GM21576 (cell line): ENCODE results near the gene CFLAR.
"Not testable (repeated sequence)": the region's sequence is repeated elsewhere in the genome, so short reads cannot be mapped to it uniquely, and the experiment has no call there.

Source experiments
- ATAC-seq: cut with Tn5 transposase; IDR thresholded peaks from one replicate; pipeline ENCODE4 v1.9.1; 2021; ENCODE audit warnings: mild to moderate bottlenecking, moderate library complexity; ENCODE audit not compliant: unreplicated experiment

Gene CFLAR

GRCh38 chr2:201144101-201145051, 28.4 kb downstream of the CFLAR start:
- no peak for ATAC-seq

DNA sequence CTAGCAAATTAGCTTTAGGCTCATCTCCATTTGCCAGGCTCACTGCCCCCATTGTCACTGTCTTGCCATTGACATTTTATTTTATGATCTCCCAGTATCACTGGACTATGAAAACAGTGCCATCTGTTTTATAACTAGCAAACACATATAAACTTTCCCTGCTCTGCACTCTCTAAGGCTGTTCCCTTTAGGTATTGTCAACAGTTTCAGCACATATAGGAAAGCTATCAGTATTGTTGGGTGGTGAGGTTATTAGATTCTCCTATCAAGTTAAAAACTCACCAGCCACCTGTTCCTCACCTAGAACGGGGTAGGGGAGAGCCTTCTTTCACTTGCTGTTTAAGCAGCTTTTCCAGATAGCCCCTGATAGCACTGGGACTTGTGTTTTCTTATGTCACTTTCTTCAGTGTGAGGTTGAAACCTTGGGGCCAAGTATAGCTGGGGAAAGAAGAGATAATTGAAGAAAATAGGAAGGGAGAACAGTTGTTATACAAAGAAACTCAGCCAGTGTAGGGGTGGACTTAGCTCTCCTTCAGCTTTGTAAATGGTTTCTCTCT, 32.5 kb downstream of the CFLAR start:
- no peak for ATAC-seq

DNA sequence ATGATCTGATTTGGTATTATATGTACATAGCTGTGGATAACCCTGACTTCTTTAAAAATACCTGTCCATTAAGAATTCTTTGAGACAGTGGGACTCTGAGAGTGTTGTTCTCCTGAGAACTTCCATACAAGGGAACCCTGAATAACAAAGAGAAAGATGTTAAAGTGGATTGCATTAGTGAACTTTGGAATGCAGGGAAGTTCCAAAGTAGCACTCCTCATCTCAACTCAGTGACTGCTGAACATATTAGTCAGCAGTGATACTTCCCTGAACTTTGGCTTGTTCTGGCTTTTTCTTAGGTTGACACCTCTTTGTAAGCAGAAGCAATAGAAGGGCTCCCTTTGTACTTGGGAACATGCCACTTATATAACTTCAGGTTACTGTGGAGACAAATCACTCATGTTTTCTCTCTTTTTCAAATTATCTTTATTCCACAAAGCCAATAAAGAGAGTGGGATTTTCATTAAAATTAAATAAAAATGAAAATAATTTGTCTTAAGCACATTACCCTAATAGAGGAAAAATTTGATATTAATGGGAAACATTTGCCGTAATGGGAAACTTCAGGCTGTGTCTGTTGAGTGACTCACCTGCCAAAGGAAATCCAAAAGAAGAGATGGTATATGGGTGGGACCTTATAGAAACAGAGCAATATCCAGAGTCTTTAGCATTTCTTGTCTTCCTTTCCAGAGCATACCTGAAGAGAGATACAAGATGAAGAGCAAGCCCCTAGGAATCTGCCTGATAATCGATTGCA, 33.3 kb downstream of the CFLAR start:
- no peak for ATAC-seq

DNA sequence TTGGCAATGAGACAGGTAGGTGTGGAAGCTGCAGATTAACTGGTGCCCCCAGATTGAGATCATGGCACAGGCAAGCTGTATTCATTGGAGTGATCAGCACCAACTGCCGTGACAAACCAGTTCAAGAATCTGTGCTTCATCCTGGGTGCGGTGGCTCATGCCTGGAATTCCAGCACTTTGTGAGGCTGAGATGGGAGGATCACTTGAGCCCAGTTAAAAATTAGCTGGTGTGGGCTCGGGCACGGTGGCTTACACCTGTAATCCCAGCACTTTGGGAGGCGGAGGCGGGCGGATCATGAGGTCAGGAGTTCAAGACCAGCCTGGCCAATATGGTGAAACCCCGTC, 33.8 kb downstream of the CFLAR start:
- ATAC-seq, result not testable (repeated sequence)

- ATAC-seq, result no peak
Measured at GRCh38 chr2:201150454-201151020, 34.6 kb downstream of the CFLAR start.

GRCh38 chr2:201151127-201151981, 35.4 kb downstream of the CFLAR start:
- ATAC-seq, result peak; percentile 87

GRCh38 chr2:201152517-201152916, 36.6 kb downstream of the CFLAR start:
- no peak for ATAC-seq

GRCh38 chr2:201152999-201153815, 37.2 kb downstream of the CFLAR start:
- ATAC-seq, result no peak

DNA sequence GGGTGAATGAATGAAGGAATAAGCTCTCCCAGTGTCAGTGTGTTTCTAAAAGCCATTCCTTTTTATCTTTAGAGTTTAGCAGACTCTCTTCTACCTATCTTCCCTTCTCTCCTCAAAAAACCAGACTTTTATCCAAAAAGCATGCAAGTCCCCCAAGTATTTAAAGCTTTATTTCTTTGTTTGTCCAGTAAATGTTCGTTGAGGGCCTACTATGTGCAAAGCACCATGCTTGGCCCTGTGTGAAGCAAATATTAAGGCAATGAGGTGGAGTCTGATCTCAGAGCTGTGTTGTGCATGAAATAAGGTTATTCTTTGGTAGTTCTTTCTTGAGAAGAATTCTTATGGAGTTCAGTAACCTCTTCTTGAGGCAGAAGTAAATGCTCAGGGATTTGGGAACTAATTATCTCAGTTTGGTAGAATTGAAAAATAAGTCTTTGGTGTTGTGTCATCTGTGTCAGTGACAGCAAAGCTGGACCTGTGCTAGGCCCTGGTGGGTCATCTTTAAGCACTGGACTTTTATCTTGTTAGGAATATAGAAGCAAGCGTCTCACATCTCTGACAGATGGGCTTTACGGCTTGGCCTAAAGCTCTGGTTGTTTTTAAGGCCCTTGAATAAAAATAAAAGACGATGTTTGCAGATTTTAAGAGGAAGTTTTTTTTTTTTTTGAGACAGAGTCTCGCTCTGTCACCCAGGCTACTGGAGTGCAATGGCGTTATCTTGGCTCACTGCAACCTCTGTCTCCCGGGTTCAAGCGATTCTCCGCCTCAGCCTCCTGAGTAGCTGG, 38.8 kb downstream of the CFLAR start:
- no peak for ATAC-seq

DNA sequence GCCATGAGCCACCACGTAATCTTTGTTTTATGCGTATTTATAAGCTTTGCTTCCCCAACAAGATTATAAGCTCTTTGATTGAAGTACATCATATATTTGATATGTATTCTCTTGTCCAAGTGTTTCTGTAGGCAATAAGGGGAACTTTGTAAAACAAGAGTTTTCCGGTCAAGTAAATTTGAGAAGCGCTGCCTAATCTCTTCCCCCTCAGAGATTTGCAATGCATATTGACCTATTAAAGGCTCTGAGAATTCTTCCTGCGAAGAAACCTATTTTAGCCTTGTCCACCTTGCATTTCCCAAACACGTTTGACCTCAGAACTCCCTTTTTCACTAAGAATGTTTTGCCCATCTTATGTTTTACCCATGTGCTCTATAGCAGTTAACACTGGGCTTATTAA, 40.1 kb downstream of the CFLAR start:
- ATAC-seq, result no peak

- ATAC-seq, result no peak
Measured at GRCh38 chr2:201156640-201157039, 40.7 kb downstream of the CFLAR start.

- ATAC-seq, result peak; percentile 16
Measured at GRCh38 chr2:201157694-201158093, 41.7 kb downstream of the CFLAR start.

DNA sequence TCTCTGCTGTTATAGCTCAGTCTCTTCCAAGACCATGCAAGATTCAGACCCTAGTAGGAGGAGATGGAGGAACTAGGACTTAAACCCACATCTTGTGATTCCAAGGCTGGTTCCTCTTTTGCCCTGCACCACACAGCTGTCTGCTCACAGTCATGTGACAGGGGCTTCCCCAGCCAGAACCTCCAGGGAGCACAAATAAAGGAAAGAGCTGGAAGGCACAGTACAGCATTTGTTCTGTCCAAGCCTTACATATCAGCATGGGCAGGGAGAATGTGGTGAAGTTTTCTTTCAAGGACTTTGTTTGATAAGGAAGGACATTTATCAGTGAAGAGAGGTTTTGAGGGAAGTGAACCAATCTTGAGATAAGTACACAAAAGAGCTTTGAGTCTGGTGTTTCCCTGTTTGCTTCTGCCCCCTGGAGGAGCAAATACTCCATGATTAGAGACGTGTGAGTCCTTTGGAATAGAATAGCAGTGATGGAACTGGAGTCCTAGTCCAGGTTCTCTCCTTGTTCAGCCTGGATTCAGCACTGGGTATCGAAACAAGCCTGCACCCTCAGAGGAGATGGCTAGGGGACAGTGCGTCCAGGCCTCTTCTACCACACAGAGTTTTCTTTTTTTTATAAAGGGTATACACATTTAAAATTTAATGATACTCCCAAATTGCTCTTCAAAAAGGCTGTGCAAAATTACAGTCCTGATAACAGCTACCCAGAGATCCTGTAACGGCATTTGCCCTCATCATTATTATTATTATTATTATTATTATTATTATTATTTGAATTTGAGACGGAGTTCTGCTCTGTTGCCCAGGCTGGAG, 42.4 kb downstream of the CFLAR start:
- peak; percentile 93 for ATAC-seq

GRCh38 chr2:201164166-201164565, 48.2 kb downstream of the CFLAR start:
- ATAC-seq, result no peak

- ATAC-seq, result no peak
Measured at GRCh38 chr2:201167546-201167945, 51.6 kb downstream of the CFLAR start.

GRCh38 chr2:201168496-201168895, 52.5 kb downstream of the CFLAR start:
- not testable (repeated sequence) for ATAC-seq

- no peak for ATAC-seq
Measured at GRCh38 chr2:201171259-201171814, 55.4 kb downstream of the CFLAR start.

DNA sequence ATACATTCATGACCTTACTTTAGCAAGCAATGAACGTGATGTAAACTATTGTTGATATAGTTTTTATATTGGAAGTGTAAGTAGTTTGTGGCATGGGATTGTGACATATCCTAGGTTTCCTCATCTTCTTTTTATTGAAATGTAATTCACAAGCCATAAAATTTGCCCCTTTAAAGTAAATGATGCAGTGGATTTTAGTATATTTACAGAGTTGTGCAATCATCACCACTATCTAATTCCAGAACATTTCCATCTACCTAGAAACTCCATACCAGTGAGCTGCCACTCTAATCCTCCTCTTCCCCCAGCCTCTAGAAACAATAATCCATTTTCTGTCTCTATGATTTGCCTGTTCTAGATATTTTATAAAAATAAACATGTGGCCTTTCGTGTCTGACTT, 56.3 kb downstream of the CFLAR start:
- no peak for ATAC-seq
